ENCODE measurements around the gene HECTD2. TPM values are rescaled to one million over a fixed set of nuclear protein-coding genes. Genes with fewer than 3 reads are reported as not detected.

HECTD2 gene
- total and polyA plus RNA-seq, 2 of the 8 experiments (the other 6 are each of a cell fraction or from before 2014, with no cell fraction given): 5.7 to 11.9 TPM

DNA sequence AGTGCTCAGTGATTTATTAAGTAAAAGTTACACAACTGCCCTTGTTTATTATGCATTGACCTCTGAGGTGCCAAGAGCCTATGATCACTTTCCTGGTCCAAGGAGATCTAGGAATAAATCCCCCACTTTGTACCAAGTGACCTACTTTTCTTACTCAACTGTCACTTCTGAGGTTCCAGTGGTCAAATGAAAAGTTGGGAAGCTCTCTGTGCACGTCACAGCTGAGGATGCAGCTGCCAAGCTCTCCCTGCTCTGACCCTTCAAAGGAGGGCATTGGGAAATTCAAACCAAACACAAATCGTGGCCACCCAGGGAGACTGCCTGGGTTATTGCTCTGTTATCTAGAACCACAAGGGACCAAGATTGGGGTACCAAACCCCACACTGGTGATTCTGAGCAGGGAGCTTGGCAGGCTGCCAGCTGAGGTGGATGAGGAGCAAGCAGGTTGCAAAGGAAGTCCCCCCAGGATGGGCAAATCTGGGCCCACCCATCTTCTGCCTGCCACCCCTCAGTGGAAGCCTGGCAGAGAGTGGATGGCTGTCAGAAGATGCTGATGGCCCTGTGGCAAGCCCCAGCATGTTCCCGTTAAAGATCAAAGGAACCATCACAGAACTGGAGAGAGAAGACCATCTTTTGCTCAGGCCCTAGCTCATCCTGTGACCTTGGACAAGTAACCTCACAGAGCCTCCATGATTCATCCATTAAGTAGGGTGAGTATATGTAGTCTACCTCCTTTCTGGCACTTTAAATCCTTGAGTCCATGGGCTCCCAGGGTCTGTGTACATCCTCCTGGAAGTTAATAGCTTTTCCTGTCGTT is 116.0 kb downstream of the HECTD2 start:
- no peak overlapping the region for H3K18ac ChIP-seq (ENCODE audit: extremely low read depth, low read length)
- H4K91ac ChIP-seq (replicated peaks; ENCODE audit: insufficient read length, low read length): no peak overlapping the region
- CTCF ChIA-PET (ENCODE audit: partially characterized antibody): interaction anchor here (0.5 to 1.2 kb wide), 3 partner anchors 26 to 133 kb away, joined by 3 read pairs; no protein-coding TSS in a partner anchor
- H3K23ac ChIP-seq (ENCODE audit: insufficient read length): no peak overlapping the region
- no peaks in the 10 kb centered on the region for H4K20me1 ChIP-seq (replicated peaks in 1 of 2; ENCODE audit: control insufficient read depth in 1 of 2, insufficient read depth in 2 of 2, low read length in 2 of 2)
- FAIRE-seq (no peak), DNase-seq (ENCODE audit: low read depth in 1 of 2, low spot score in 2 of 2) (no peak)
- no peak overlapping the region for H4K5ac ChIP-seq (ENCODE audit: insufficient read length, low read depth, low read length)
- no peak overlapping the region for H2BK15ac ChIP-seq (ENCODE audit: low read length)
- H3K79me1 ChIP-seq (ENCODE audit: low read depth, low read length): no peaks in the 10 kb centered on the region
- H2BK120ac ChIP-seq (replicated peaks; ENCODE audit: low read depth, low read length): no peak overlapping the region
- H3K23me2 ChIP-seq (ENCODE audit: low read depth, low read length): no peaks in the 10 kb centered on the region
- no peaks in the 10 kb centered on the region for H3K27me3 ChIP-seq (replicated peaks in 1 of 4; ENCODE audit: control insufficient read depth in 3 of 4, extremely low read depth in 1 of 4, insufficient read depth in 3 of 4, low read length in 3 of 4)
- peaks cover 0 to 3% (median 0%) of the 10 kb centered on the region in 4 experiments; a peak in 1 of 7 replicates for H3K4me1 ChIP-seq (replicated peaks in 1 of 4; ENCODE audit: control insufficient read depth in 3 of 4, insufficient read depth in 4 of 4, low read length in 3 of 4)
- no peak overlapping the region for H3K9ac ChIP-seq (replicated peaks in 1 of 4; ENCODE audit: extremely low read depth in 1 of 4, low read depth in 3 of 4, low read length in 3 of 4)
- H3K4ac ChIP-seq (replicated peaks; ENCODE audit: insufficient read length, low read depth, low read length): no peak overlapping the region
- no peak overlapping the region for H3K4me2 ChIP-seq (ENCODE audit: insufficient read depth in 1 of 2, low read depth in 2 of 2, low read length in 2 of 2)
- no peak overlapping the region for H3K56ac ChIP-seq (replicated peaks; ENCODE audit: insufficient read length, low read depth, low read length)
- H3K9me3 ChIP-seq (ENCODE audit: insufficient read depth in 2 of 2, low read depth in 1 of 2, low read length in 1 of 2): no peaks in the 10 kb centered on the region
- H2AK5ac ChIP-seq (ENCODE audit: low read depth, low read length): no peak overlapping the region
- H2AFZ ChIP-seq (ENCODE audit: low read length): no peak overlapping the region
- no peak overlapping the region for H3K27ac ChIP-seq (ENCODE audit: low read depth, low read length)
- no peaks in the 10 kb centered on the region for H3K36me3 ChIP-seq (ENCODE audit: control insufficient read depth in 2 of 4, insufficient read depth in 4 of 4, low read length in 3 of 4)
- no peak overlapping the region for H2BK5ac ChIP-seq (ENCODE audit: low read depth, low read length)
- WGBS, 2 experiments (ENCODE audit: extremely low coverage in 1 of 2, insufficient coverage in 1 of 2, insufficient read length in 1 of 2, insufficient replicate concordance in 2 of 2, low coverage in 1 of 2, low lambda C conversion rate in 2 of 2, missing lambda C conversion rate in 1 of 2): 80% methylated on average over 4 of the region's 4 CpGs; no CpG with 5 or more reads in 1 of the 2 experiments
- no peaks in the 10 kb centered on the region for H3K79me2 ChIP-seq (ENCODE audit: control insufficient read depth in 1 of 2, insufficient read depth in 2 of 2, low read length in 2 of 2)
- no peak overlapping the region for H3K14ac ChIP-seq (ENCODE audit: insufficient read length)
- POLR2A ChIA-PET (ENCODE audit: partially characterized antibody): no interaction called here
- H3K4me3 ChIP-seq (ENCODE audit: extremely low read depth in 1 of 4, insufficient read depth in 2 of 4, low read depth in 3 of 4, low read length in 4 of 4): no peak overlapping the region
- H4K8ac ChIP-seq (ENCODE audit: extremely low read depth, insufficient read depth, low read length): no peak overlapping the region
- no peak overlapping the region for H2BK12ac ChIP-seq (ENCODE audit: low read depth, low read length)
- no peak overlapping the region for H2BK20ac ChIP-seq (ENCODE audit: low read length)
- no peak for TF ChIP-seq GABPA (IDR thresholded peaks at IDR 0.05; ENCODE audit: borderline replicate concordance, insufficient read depth, low read length)
- TF ChIP-seq, protein P1, sequence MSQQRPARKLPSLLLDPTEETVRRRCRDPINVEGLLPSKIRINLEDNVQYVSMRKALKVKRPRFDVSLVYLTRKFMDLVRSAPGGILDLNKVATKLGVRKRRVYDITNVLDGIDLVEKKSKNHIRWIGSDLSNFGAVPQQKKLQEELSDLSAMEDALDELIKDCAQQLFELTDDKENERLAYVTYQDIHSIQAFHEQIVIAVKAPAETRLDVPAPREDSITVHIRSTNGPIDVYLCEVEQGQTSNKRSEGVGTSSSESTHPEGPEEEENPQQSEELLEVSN (IDR thresholded peaks at IDR 0.05): no peak
- TF ChIP-seq HDAC2 (IDR thresholded peaks at IDR 0.05; ENCODE audit: borderline replicate concordance in 1 of 2, low read depth in 2 of 2, low read length in 2 of 2): no peak
- TF ChIP-seq TBP (IDR thresholded peaks at IDR 0.05; ENCODE audit: low read depth, low read length): no peak
- no peak for TF ChIP-seq POLR2A (IDR thresholded peaks at IDR 0.05; ENCODE audit: control extremely low read depth in 1 of 2, low read depth in 2 of 2, low read length in 2 of 2)
- TF ChIP-seq RNF2 (IDR thresholded peaks at IDR 0.05; ENCODE audit: borderline replicate concordance, low read depth, low read length, missing control alignments, poor library complexity, severe bottlenecking): no peak
- TF ChIP-seq SIN3A (conservative IDR thresholded peaks at IDR 0.05 in 1 of 2, IDR thresholded peaks at IDR 0.05 in 1 of 2; ENCODE audit: low read depth in 1 of 2, low read length in 2 of 2): no peak
- no peak for TF ChIP-seq SP4 (IDR thresholded peaks at IDR 0.05; ENCODE audit: low read length)
- no peak for TF ChIP-seq TAF1 (IDR thresholded peaks at IDR 0.05; ENCODE audit: low read depth, low read length)
- no peak for TF ChIP-seq PHF8 (conservative IDR thresholded peaks at IDR 0.05; ENCODE audit: low read depth, low read length)
- no peak for TF ChIP-seq FOSL1 (IDR thresholded peaks at IDR 0.05; ENCODE audit: insufficient read depth, low read depth, low read length)

All from H1 (cell line).